ENCODE data around the gene CRB2.

The CRB2 gene

GRCh38 chr9:123417289-123418051 is 61.5 kb downstream of the CRB2 start:
- H3K4me3 ChIP-seq (ENCODE audit: low read length) = no peak overlapping the region
- H3K9me3 ChIP-seq (ENCODE audit: control insufficient read depth, low read depth, low read length) = no peaks in the 10 kb centered on the region
- no peak overlapping the region for H3K27ac ChIP-seq (ENCODE audit: low read length)
- peaks cover 6% of the 10 kb centered on the region for H3K4me1 ChIP-seq (ENCODE audit: control insufficient read depth, low read depth, low read length)
- H3K9ac ChIP-seq (ENCODE audit: low read length) = no peak overlapping the region
- H3K36me3 ChIP-seq (ENCODE audit: control insufficient read depth, low read depth, low read length) = no peaks in the 10 kb centered on the region
- H3K27me3 ChIP-seq (ENCODE audit: control insufficient read depth, insufficient read depth, low read length) = no peaks in the 10 kb centered on the region

- Histone ChIP-seq H3K36me3 (ENCODE audit: control insufficient read depth, low read depth, low read length) (no peaks in the 10 kb centered on the region), H3K9me3 (ENCODE audit: control insufficient read depth, low read depth, low read length) (no peaks in the 10 kb centered on the region), H3K4me3 (ENCODE audit: low read length) (no peak overlapping the region), H3K4me1 (ENCODE audit: control insufficient read depth, low read depth, low read length) (peaks cover 12% of the 10 kb centered on the region), H3K27ac (ENCODE audit: low read length) (no peak overlapping the region), H3K9ac (ENCODE audit: low read length) (no peak overlapping the region), H3K27me3 (ENCODE audit: control insufficient read depth, insufficient read depth, low read length) (no peaks in the 10 kb centered on the region)
These were observed 62.0 kb downstream of the CRB2 start for GRCh38 chr9:123418052-123418430.

- Histone ChIP-seq H3K4me3 (ENCODE audit: low read length) (no peak overlapping the region), H3K4me1 (ENCODE audit: control insufficient read depth, low read depth, low read length) (peaks cover 16% of the 10 kb centered on the region), H3K36me3 (ENCODE audit: control insufficient read depth, low read depth, low read length) (no peaks in the 10 kb centered on the region), H3K9ac (ENCODE audit: low read length) (no peak overlapping the region), H3K27ac (ENCODE audit: low read length) (no peak overlapping the region), H3K27me3 (ENCODE audit: control insufficient read depth, insufficient read depth, low read length) (no peaks in the 10 kb centered on the region), H3K9me3 (ENCODE audit: control insufficient read depth, low read depth, low read length) (no peaks in the 10 kb centered on the region)
These were observed 62.5 kb downstream of the CRB2 start for GRCh38 chr9:123418506-123418905.

- H3K27me3 ChIP-seq (ENCODE audit: control insufficient read depth, insufficient read depth, low read length) = no peaks in the 10 kb centered on the region
- H3K9me3 ChIP-seq (ENCODE audit: control insufficient read depth, low read depth, low read length) = no peaks in the 10 kb centered on the region
- no peak overlapping the region for H3K4me3 ChIP-seq (ENCODE audit: low read length)
- H3K36me3 ChIP-seq (ENCODE audit: control insufficient read depth, low read depth, low read length) = no peaks in the 10 kb centered on the region
- no peak overlapping the region for H3K27ac ChIP-seq (ENCODE audit: low read length)
- peaks cover 17% of the 10 kb centered on the region for H3K4me1 ChIP-seq (ENCODE audit: control insufficient read depth, low read depth, low read length)
- H3K9ac ChIP-seq (ENCODE audit: low read length) = no peak overlapping the region
These were observed 63.1 kb downstream of the CRB2 start for GRCh38 chr9:123419091-123419490.

- Histone ChIP-seq H3K9ac (ENCODE audit: low read length) (no peak overlapping the region), H3K9me3 (ENCODE audit: control insufficient read depth, low read depth, low read length) (no peaks in the 10 kb centered on the region), H3K4me1 (ENCODE audit: control insufficient read depth, low read depth, low read length) (peaks cover 17% of the 10 kb centered on the region), H3K27me3 (ENCODE audit: control insufficient read depth, insufficient read depth, low read length) (no peaks in the 10 kb centered on the region), H3K36me3 (ENCODE audit: control insufficient read depth, low read depth, low read length) (no peaks in the 10 kb centered on the region), H3K27ac (ENCODE audit: low read length) (no peak overlapping the region), H3K4me3 (ENCODE audit: low read length) (no peak overlapping the region)
These were observed 64.0 kb downstream of the CRB2 start for GRCh38 chr9:123419721-123420591.

GRCh38 chr9:123420592-123421111 is 64.7 kb downstream of the CRB2 start:
- Histone ChIP-seq H3K27ac (ENCODE audit: low read length) (no peak overlapping the region), H3K27me3 (ENCODE audit: control insufficient read depth, insufficient read depth, low read length) (no peaks in the 10 kb centered on the region), H3K9me3 (ENCODE audit: control insufficient read depth, low read depth, low read length) (no peaks in the 10 kb centered on the region), H3K36me3 (ENCODE audit: control insufficient read depth, low read depth, low read length) (no peaks in the 10 kb centered on the region), H3K4me3 (ENCODE audit: low read length) (no peak overlapping the region), H3K9ac (ENCODE audit: low read length) (no peak overlapping the region), H3K4me1 (ENCODE audit: control insufficient read depth, low read depth, low read length) (peaks cover 17% of the 10 kb centered on the region)

GRCh38 chr9:123421186-123421585 is 65.2 kb downstream of the CRB2 start:
- H3K27ac ChIP-seq (ENCODE audit: low read length) = no peak overlapping the region
- no peaks in the 10 kb centered on the region for H3K9me3 ChIP-seq (ENCODE audit: control insufficient read depth, low read depth, low read length)
- peaks cover 17% of the 10 kb centered on the region for H3K4me1 ChIP-seq (ENCODE audit: control insufficient read depth, low read depth, low read length)

GRCh38 chr9:123421801-123422455 is 65.9 kb downstream of the CRB2 start:
- Histone ChIP-seq H3K9ac (ENCODE audit: low read length) (no peak overlapping the region), H3K27ac (ENCODE audit: low read length) (no peak overlapping the region), H3K4me1 (ENCODE audit: control insufficient read depth, low read depth, low read length) (peaks cover 17% of the 10 kb centered on the region), H3K4me3 (ENCODE audit: low read length) (no peak overlapping the region), H3K9me3 (ENCODE audit: control insufficient read depth, low read depth, low read length) (no peaks in the 10 kb centered on the region), H3K36me3 (ENCODE audit: control insufficient read depth, low read depth, low read length) (no peaks in the 10 kb centered on the region), H3K27me3 (ENCODE audit: control insufficient read depth, insufficient read depth, low read length) (no peaks in the 10 kb centered on the region)

More at GRCh38 chr9:123421186-123421585, 65.2 kb downstream of the CRB2 start:
- no peak overlapping the region for H3K9ac ChIP-seq (ENCODE audit: low read length)
- no peak overlapping the region for H3K4me3 ChIP-seq (ENCODE audit: low read length)
- no peaks in the 10 kb centered on the region for H3K27me3 ChIP-seq (ENCODE audit: control insufficient read depth, insufficient read depth, low read length)
- H3K36me3 ChIP-seq (ENCODE audit: control insufficient read depth, low read depth, low read length) = no peaks in the 10 kb centered on the region

GRCh38 chr9:123422635-123423310 is 66.8 kb downstream of the CRB2 start:
- Histone ChIP-seq H3K9ac (ENCODE audit: low read length) (no peak overlapping the region), H3K36me3 (ENCODE audit: control insufficient read depth, low read depth, low read length) (no peaks in the 10 kb centered on the region), H3K27me3 (ENCODE audit: control insufficient read depth, insufficient read depth, low read length) (no peaks in the 10 kb centered on the region)

GRCh38 chr9:123423311-123423640 is 67.3 kb downstream of the CRB2 start:
- Histone ChIP-seq H3K36me3 (ENCODE audit: control insufficient read depth, low read depth, low read length) (no peaks in the 10 kb centered on the region), H3K4me1 (ENCODE audit: control insufficient read depth, low read depth, low read length) (peaks cover 17% of the 10 kb centered on the region), H3K9ac (ENCODE audit: low read length) (no peak overlapping the region), H3K4me3 (ENCODE audit: low read length) (no peak overlapping the region), H3K9me3 (ENCODE audit: control insufficient read depth, low read depth, low read length) (no peaks in the 10 kb centered on the region), H3K27ac (ENCODE audit: low read length) (no peak overlapping the region), H3K27me3 (ENCODE audit: control insufficient read depth, insufficient read depth, low read length) (no peaks in the 10 kb centered on the region)

More at GRCh38 chr9:123422635-123423310, 66.8 kb downstream of the CRB2 start:
- Histone ChIP-seq H3K9me3 (ENCODE audit: control insufficient read depth, low read depth, low read length) (no peaks in the 10 kb centered on the region), H3K4me1 (ENCODE audit: control insufficient read depth, low read depth, low read length) (peaks cover 17% of the 10 kb centered on the region), H3K4me3 (ENCODE audit: low read length) (no peak overlapping the region), H3K27ac (ENCODE audit: low read length) (no peak overlapping the region)

GRCh38 chr9:123424131-123424530 is 68.1 kb downstream of the CRB2 start:
- H3K36me3 ChIP-seq (ENCODE audit: control insufficient read depth, low read depth, low read length) = no peaks in the 10 kb centered on the region
- peaks cover 17% of the 10 kb centered on the region for H3K4me1 ChIP-seq (ENCODE audit: control insufficient read depth, low read depth, low read length)
- H3K27me3 ChIP-seq (ENCODE audit: control insufficient read depth, insufficient read depth, low read length) = no peaks in the 10 kb centered on the region
- H3K4me3 ChIP-seq (ENCODE audit: low read length) = no peak overlapping the region
- H3K9me3 ChIP-seq (ENCODE audit: control insufficient read depth, low read depth, low read length) = no peaks in the 10 kb centered on the region
- H3K9ac ChIP-seq (ENCODE audit: low read length) = no peak overlapping the region
- no peak overlapping the region for H3K27ac ChIP-seq (ENCODE audit: low read length)
